NK-92 (cell line): ENCODE data around the gene GAS2L1.
"Not testable (repeated sequence)": the region's sequence is repeated elsewhere in the genome, so short reads cannot be mapped to it uniquely, and the experiment has no call there.

ENCODE experiments used
- DNase-seq: peaks from one replicate; lab custom pipeline; 2025; ENCODE audit not compliant: unreplicated experiment; lab: John Stamatoyannopoulos, UW

Gene GAS2L1

GRCh38 chr22:29341056-29341848 lies 34.8 kb downstream of the GAS2L1 start:
- no peak for DNase-seq

DNA sequence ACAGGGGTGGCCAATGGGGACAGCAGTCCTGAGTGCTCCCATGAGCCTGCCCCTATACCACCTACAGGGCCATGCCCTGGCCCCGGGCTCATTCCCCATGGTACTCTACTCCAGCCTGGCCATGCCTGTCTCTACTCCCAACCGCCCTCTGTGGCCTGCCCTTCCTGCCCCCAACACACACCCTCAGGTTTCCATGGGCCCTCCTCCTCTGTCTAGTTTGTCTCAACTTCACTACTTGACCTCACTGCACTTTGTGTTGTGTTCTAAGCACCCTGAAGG lies 35.3 kb downstream of the GAS2L1 start:
- DNase-seq = no peak

GRCh38 chr22:29342177-29342576 lies 35.7 kb downstream of the GAS2L1 start:
- no peak for DNase-seq

DNA sequence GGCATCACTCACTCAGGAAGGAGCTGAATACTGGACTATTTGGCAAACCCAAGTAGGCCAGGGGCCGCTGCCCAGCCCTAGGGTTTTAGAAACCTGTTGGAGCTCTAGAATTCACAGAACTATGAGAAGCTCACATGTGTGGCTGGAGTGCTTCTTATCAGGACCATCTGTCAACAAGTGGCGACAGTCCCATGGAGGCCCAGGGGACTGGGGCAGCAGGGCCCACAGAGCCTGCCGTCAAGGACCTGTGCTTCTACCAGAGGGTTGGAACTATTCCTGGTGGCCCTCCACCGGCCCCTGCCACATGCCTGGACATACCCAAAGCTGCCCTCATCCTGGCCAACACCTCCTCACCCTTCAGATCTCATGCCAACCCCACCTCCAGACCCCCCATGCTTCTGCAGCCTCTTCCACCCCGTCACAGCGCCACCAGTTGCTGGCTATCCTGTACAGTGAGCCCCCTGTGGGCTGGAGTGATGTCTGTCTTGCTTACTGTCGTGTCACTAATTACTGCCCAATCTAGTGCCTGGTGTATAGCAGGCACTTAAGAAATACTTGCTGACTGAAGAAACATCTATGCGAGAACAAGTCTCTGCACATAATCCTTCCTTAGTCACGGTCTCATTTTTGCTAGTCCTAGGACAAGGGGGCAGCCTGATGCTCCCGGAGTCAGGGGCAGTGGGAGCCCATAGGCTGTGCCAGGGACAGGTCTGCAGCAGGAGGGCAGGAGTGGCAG lies 36.3 kb downstream of the GAS2L1 start:
- DNase-seq = no peak

GRCh38 chr22:29343313-29343805 lies 36.9 kb downstream of the GAS2L1 start:
- no peak for DNase-seq

GRCh38 chr22:29344137-29344536 lies 37.7 kb downstream of the GAS2L1 start:
- no peak for DNase-seq

DNA sequence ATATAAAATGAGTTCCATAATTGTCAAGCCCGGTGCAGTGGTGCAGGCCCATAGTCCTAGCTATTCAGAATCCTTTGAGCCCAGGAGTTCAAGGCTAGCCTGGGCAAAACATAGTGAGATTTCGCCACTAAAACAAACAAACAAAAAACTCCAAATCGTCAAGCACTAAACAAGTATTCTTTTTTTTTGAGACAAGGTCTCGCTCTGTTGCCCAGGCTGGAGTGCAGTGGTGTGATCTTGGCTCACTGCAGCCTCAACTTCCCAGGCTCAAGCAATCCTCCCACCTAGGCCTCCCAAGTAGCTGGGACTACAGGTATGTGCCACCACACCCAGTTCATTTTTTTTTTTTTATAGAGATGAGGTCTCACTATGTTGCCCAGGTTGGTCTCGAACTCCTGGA lies 38.4 kb downstream of the GAS2L1 start:
- not testable (repeated sequence) for DNase-seq

GRCh38 chr22:29345932-29346331 lies 39.5 kb downstream of the GAS2L1 start:
- DNase-seq = no peak

DNA sequence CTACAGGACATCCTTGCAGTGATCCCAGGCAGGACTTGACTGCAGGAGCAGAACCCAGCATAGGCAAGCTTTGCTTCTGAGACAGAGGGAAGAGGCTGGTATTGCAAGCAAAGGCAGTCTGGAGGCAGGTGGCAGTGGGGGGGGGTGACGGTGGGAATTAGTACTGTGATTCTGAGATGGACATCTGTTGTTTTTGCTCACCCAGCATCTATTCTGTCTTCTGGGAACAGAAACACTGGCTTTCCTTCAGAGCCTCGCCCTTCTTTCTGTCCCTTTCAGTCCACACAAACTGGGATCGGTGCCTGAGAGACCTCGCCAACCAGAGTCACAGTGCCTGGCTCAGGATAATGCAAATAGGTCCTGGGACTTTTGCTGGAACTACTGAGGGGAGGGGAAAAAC lies 40.2 kb downstream of the GAS2L1 start:
- DNase-seq = no peak

- DNase-seq = no peak
Observed at GRCh38 chr22:29348041-29348440, 41.6 kb downstream of the GAS2L1 start.

- DNase-seq = no peak
Observed at GRCh38 chr22:29348956-29349355, 42.5 kb downstream of the GAS2L1 start.

DNA sequence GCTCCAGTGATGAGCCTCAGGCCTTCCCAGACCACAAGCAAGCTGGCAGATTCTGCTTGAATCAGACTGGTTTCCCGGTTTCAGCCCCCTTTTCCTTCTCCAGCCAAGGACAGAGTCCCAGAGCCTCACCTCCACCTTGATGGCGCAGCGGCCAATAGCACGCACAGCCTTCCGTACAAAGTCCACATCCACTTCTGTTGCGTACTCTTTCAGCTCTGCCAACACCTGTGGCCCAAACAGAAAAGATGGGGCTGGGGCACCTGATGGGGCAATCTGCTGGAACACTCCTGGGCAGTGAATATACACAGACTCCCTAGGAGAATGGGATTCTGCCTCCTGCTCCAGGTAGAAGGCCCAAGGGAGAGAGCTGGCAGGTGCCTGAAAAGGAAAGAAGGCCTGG lies 44.6 kb downstream of the GAS2L1 start:
- DNase-seq = no peak

- no peak for DNase-seq
Observed at GRCh38 chr22:29351891-29352290, 45.4 kb downstream of the GAS2L1 start.

DNA sequence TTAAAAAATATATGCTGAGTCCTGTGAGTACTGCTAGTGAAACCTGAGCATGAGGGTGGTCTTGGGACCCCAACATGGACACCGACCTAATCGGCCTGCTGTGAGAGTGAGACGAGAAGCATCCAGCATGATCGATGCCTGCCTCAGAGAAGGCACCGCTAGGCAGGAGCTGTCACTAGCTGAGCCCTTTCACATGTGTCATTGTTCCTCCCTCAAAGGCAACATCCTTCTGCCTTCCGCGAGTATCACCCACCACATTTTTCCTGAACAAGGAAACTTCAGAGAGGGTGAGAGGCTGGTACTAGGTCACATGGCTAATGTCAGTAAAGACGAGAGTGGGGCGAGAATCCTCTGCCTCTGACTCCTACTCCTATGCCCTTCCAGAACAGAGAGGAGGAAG lies 46.3 kb downstream of the GAS2L1 start:
- DNase-seq = no peak

DNA sequence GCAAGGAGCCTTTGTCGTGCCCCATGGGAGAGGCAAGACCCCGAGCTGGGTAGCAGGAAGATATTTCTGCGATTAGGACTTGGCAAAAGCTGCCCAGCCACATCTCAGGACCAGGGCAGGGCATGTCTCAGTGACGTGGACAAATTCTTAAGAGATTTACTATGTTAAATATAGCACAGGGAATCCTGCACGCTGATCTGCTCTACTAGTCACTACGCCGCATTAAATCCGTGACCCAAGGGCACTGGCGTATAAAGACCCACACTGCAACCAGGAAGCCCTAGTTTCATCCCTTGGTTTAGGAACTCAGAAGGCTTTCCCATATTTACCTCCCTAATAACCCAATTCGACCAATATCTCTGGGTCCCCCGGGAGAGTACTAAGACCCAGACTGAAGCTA lies 46.8 kb downstream of the GAS2L1 start:
- DNase-seq = no peak

DNA sequence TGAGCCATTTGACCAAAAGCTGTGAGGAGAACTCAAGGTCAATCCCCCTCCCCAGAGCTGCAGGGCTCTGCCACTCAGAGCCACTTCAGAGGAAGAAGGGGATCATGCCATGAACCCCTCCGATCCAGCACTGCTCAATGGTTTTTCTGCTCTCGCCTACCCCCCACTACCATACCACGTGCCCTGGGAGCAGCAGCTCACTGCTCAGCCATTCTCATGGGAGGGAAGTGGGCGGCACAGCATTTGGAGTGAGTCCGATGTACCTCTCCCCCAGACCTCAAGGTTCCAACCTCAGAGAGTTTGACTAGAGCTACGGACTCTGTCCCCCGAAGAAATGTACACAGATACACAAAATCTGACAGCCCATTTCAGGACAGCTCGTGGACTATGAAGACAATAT lies 47.4 kb downstream of the GAS2L1 start:
- no peak for DNase-seq

DNA sequence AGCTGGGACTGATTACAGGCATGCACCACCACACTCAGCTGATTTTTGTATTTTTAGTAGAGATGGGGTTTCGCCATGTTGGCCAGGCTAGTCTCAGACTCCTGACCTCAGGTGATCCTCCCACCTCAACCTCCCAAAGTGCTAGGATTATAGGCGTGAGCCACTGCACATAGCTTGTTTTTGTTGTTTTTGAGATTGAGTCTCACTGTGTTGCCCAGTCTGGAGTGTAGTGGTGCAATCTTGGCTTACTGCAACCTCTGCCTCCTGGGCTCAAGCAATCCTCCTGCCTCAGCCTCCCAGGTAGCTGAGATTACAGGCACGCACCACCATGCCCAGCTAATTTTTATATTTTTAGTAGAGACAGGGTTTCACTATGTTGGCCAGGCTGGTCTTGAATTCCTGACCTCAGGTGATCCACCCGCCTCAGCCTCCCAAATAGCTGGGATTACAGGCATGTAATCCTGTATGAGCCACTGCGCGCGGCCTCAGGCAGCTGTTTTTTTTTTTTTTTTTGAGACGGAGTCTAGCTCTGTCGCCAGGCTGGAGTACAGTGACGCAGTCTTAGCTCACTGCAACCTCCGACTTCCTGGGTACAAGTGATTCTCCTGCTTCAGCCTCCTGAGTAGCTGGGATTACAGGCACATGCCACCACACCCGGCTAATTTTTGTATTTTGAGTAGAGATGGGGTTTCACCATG lies 50.9 kb downstream of the GAS2L1 start:
- DNase-seq = not testable (repeated sequence)

GRCh38 chr22:29359469-29359868 lies 53.0 kb downstream of the GAS2L1 start:
- no peak for DNase-seq
